ENCODE results near the gene XKR3. TPM values are rescaled to one million over a fixed set of nuclear protein-coding genes. Genes with fewer than 3 reads are reported as not detected.

Gene XKR3
- total RNA-seq, 1 experiment from 2014 or later, result not detected

GRCh38 chr22:16806401-16806800 is 18.8 kb downstream of the XKR3 start:
- no peaks in the 10 kb centered on the region for H3K79me2 ChIP-seq (ENCODE audit: low read length)
- H3K4me1 ChIP-seq (ENCODE audit: insufficient read depth, low read length), result no peaks in the 10 kb centered on the region
- no peak overlapping the region for H3K9ac ChIP-seq (ENCODE audit: low read length)
- H3K4me3 ChIP-seq (ENCODE audit: low read length), result no peak overlapping the region
- H3K9me3 ChIP-seq (ENCODE audit: low read length), result peaks cover 3% of the 10 kb centered on the region; the same call in 1 of the 2 replicates
- no peak overlapping the region for H3K27ac ChIP-seq (ENCODE audit: low read length)
- intact Hi-C loops (cut with micrococcal nuclease), result no loop called here
- no peak overlapping the region for H3K4me2 ChIP-seq (ENCODE audit: low read length)
- DNase-seq (no peak), ATAC-seq (no peak)
- TF ChIP-seq EZH2phosphoT487 (IDR thresholded peaks at IDR 0.05; ENCODE audit: borderline replicate concordance, low read length) (no peak), CTCF (conservative IDR thresholded peaks at IDR 0.05; ENCODE audit: low read depth, low read length) (no peak), EZH2 (IDR thresholded peaks at IDR 0.05; ENCODE audit: low read length, unreplicated experiment) (no peak)
- H3K9me2 ChIP-seq (replicated peaks; ENCODE audit: low read length), result no peaks in the 10 kb centered on the region
- no peaks in the 10 kb centered on the region for H4K20me1 ChIP-seq (ENCODE audit: low read length)
- CTCF ChIA-PET, result no interaction called here
- no peak overlapping the region for H2AFZ ChIP-seq (ENCODE audit: low read length)
- no peaks in the 10 kb centered on the region for H3K27me3 ChIP-seq (ENCODE audit: low read length)
- H3F3A ChIP-seq (ENCODE audit: low read length, unreplicated experiment), result no peaks in the 10 kb centered on the region
- H3K36me3 ChIP-seq (ENCODE audit: low read depth, low read length), result no peaks in the 10 kb centered on the region
- BruUV-seq (replicated peaks), result no TSS peak
- POLR2A ChIA-PET (ENCODE audit: unreplicated experiment), result no interaction called here

- BruUV-seq (replicated peaks), result no TSS peak
- Histone ChIP-seq H3F3A (ENCODE audit: low read length, unreplicated experiment) (no peaks in the 10 kb centered on the region), H3K9me2 (replicated peaks; ENCODE audit: low read length) (no peaks in the 10 kb centered on the region), H3K4me1 (ENCODE audit: insufficient read depth, low read length) (no peaks in the 10 kb centered on the region), H3K9ac (ENCODE audit: low read length) (no peak overlapping the region), H3K27ac (ENCODE audit: low read length) (no peak overlapping the region), H2AFZ (ENCODE audit: low read length) (no peak overlapping the region), H3K9me3 (ENCODE audit: low read length) (peaks cover 3% of the 10 kb centered on the region; the same call in 1 of the 2 replicates), H3K79me2 (ENCODE audit: low read length) (no peaks in the 10 kb centered on the region), H3K36me3 (ENCODE audit: low read depth, low read length) (no peaks in the 10 kb centered on the region), H3K27me3 (ENCODE audit: low read length) (no peaks in the 10 kb centered on the region), H3K4me2 (ENCODE audit: low read length) (no peak overlapping the region), H3K4me3 (ENCODE audit: low read length) (no peak overlapping the region), H4K20me1 (ENCODE audit: low read length) (no peaks in the 10 kb centered on the region)
- DNase-seq (no peak), ATAC-seq (no peak)
- intact Hi-C loops (cut with micrococcal nuclease), result no loop called here
- POLR2A ChIA-PET (ENCODE audit: unreplicated experiment), result no interaction called here
- TF ChIP-seq EZH2phosphoT487 (IDR thresholded peaks at IDR 0.05; ENCODE audit: borderline replicate concordance, low read length) (no peak), EZH2 (IDR thresholded peaks at IDR 0.05; ENCODE audit: low read length, unreplicated experiment) (no peak), CTCF (conservative IDR thresholded peaks at IDR 0.05; ENCODE audit: low read depth, low read length) (no peak)
- CTCF ChIA-PET, result no interaction called here
Measured at GRCh38 chr22:16804882-16805281, 20.3 kb downstream of the XKR3 start.

- intact Hi-C loops (cut with micrococcal nuclease), result no loop called here
- TF ChIP-seq EZH2phosphoT487 (IDR thresholded peaks at IDR 0.05; ENCODE audit: borderline replicate concordance, low read length) (no peak), EZH2 (IDR thresholded peaks at IDR 0.05; ENCODE audit: low read length, unreplicated experiment) (no peak), CTCF (conservative IDR thresholded peaks at IDR 0.05; ENCODE audit: low read depth, low read length) (no peak)
- H2AFZ ChIP-seq (ENCODE audit: low read length), result no peak overlapping the region
- no peak overlapping the region for H3K27ac ChIP-seq (ENCODE audit: low read length)
- no peaks in the 10 kb centered on the region for H3K79me2 ChIP-seq (ENCODE audit: low read length)
- DNase-seq, result no peak
- no peaks in the 10 kb centered on the region for H3K27me3 ChIP-seq (ENCODE audit: low read length)
- H4K20me1 ChIP-seq (ENCODE audit: low read length), result no peaks in the 10 kb centered on the region
- H3K9me2 ChIP-seq (replicated peaks; ENCODE audit: low read length), result no peaks in the 10 kb centered on the region
- no peak for ATAC-seq
- H3F3A ChIP-seq (ENCODE audit: low read length, unreplicated experiment), result no peaks in the 10 kb centered on the region
- no TSS peak for BruUV-seq (replicated peaks)
- no peak overlapping the region for H3K4me2 ChIP-seq (ENCODE audit: low read length)
- peaks cover 2% of the 10 kb centered on the region; the same call in 1 of the 2 replicates for H3K9me3 ChIP-seq (ENCODE audit: low read length)
- no peak overlapping the region for H3K9ac ChIP-seq (ENCODE audit: low read length)
- ChIA-PET POLR2A (ENCODE audit: unreplicated experiment) (no interaction called here), CTCF (no interaction called here)
- H3K4me1 ChIP-seq (ENCODE audit: insufficient read depth, low read length), result no peaks in the 10 kb centered on the region
- H3K4me3 ChIP-seq (ENCODE audit: low read length), result no peak overlapping the region
- H3K36me3 ChIP-seq (ENCODE audit: low read depth, low read length), result no peaks in the 10 kb centered on the region
Measured at GRCh38 chr22:16803255-16803917, 21.8 kb downstream of the XKR3 start.
